ENCODE measurements around the gene FAM25G. TPM values are rescaled to one million over a fixed set of nuclear protein-coding genes. Genes with fewer than 3 reads are reported as not detected.
"Not testable (repeated sequence)": the region's sequence is repeated elsewhere in the genome, so short reads cannot be mapped to it uniquely, and the experiment has no call there.

Gene FAM25G
- total RNA-seq (not detected in 2 replicates), polyA plus RNA-seq (not detected in 2 replicates), polyA minus RNA-seq (not detected in 2 replicates), Bru-seq, nascent RNA (percentile 24 among the genes with signal in this experiment), BruChase-seq, experiment 1, labeled RNA remaining after a 6-hour chase (not detected), BruChase-seq, experiment 2, labeled RNA remaining after a 2-hour chase (not detected)
- polyA plus RNA-seq (2011; cell fraction: cytosol; rRNA removed), result not detected in 2 replicates
- not detected in 2 replicates for polyA plus RNA-seq (2011; cell fraction: nucleus; rRNA removed)
- not detected in 2 replicates for polyA plus RNA-seq (2012)
- not detected for polyA minus RNA-seq (2011; cell fraction: cytosol; rRNA and poly(A)+ RNA removed)
- polyA minus RNA-seq (2011; cell fraction: nucleus; rRNA and poly(A)+ RNA removed), result not detected in 2 replicates
- long read RNA-seq, result 0 reads

GRCh38 chr10:47491600-47491999, at the start of gene FAM25G:
Gene FAM25G, minus strand, starts transcription at chr10:47491700. Its CDS starts 26 bp downstream, at chr10:47491674.
- H3K36me3 ChIP-seq (ENCODE audit: control insufficient read depth in 2 of 2, extremely low read depth in 1 of 2, insufficient read depth in 2 of 2, low read length in 2 of 2); H3K27ac ChIP-seq (ENCODE audit: insufficient read depth, low read depth, low read length); H3K4me3 ChIP-seq (replicated peaks in 1 of 3; ENCODE audit: insufficient read depth in 1 of 3, low read depth in 1 of 3, low read length in 3 of 3); H4K20me1 ChIP-seq (replicated peaks; ENCODE audit: control insufficient read depth, extremely low read depth, insufficient read depth, low read length); CTCF ChIA-PET; dilution Hi-C loops (cut with MboI; ENCODE audit: extremely low pct_ligation_motif_present, low sequenced_read_pairs); FAIRE-seq; H3K4me2 ChIP-seq (ENCODE audit: insufficient read depth, low read length); H3K9me3 ChIP-seq (replicated peaks; ENCODE audit: control insufficient read depth, insufficient read depth, low read length); H3K4me1 ChIP-seq (ENCODE audit: control insufficient read depth, extremely low read depth, insufficient read depth, low read length); intact Hi-C loops (cut with micrococcal nuclease); H3K9me1 ChIP-seq (replicated peaks; ENCODE audit: control insufficient read depth, extremely low read depth, insufficient read depth, low read length); H2AFZ ChIP-seq (ENCODE audit: low read depth, low read length); POLR2A ChIA-PET; H3K27me3 ChIP-seq (ENCODE audit: control insufficient read depth in 2 of 2, insufficient read depth in 2 of 2, low read length in 2 of 2); H3K9ac ChIP-seq (replicated peaks; ENCODE audit: extremely low read depth, insufficient read depth, low read length); H3K79me2 ChIP-seq (ENCODE audit: control insufficient read depth, insufficient read depth, low read length); DNase-seq (ENCODE audit: low read depth, low spot score); BruUV-seq (replicated peaks): not testable (repeated sequence)

DNA sequence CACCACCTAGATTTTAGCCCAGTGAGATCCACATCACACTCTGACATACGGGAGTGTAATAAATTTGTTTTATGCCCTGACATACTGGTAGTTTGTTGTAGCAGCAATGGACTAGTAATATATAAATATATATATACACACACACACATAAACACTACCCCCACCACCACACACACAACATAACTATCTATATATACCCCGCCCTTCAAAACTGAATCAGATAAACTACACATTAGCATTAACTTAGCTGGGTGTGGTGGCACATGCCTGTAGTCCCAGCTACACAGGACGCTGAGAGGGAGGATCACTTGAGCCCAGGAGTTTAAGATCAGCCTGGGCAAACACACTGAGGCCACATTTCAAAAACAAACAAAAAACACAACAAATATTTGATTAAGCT, 44.9 kb upstream of the FAM25G start:
- H4K20me1 ChIP-seq (replicated peaks; ENCODE audit: control insufficient read depth, extremely low read depth, insufficient read depth, low read length); BruUV-seq (replicated peaks); CTCF ChIA-PET; H3K79me2 ChIP-seq (ENCODE audit: control insufficient read depth, insufficient read depth, low read length); H3K9ac ChIP-seq (replicated peaks; ENCODE audit: extremely low read depth, insufficient read depth, low read length); H3K27me3 ChIP-seq (ENCODE audit: control insufficient read depth in 2 of 2, insufficient read depth in 2 of 2, low read length in 2 of 2); H3K4me2 ChIP-seq (ENCODE audit: insufficient read depth, low read length); H3K9me3 ChIP-seq (replicated peaks; ENCODE audit: control insufficient read depth, insufficient read depth, low read length); DNase-seq (ENCODE audit: low read depth, low spot score); POLR2A ChIA-PET; intact Hi-C loops (cut with micrococcal nuclease); H3K4me1 ChIP-seq (ENCODE audit: control insufficient read depth, extremely low read depth, insufficient read depth, low read length); H2AFZ ChIP-seq (ENCODE audit: low read depth, low read length); H3K36me3 ChIP-seq (ENCODE audit: control insufficient read depth in 2 of 2, extremely low read depth in 1 of 2, insufficient read depth in 2 of 2, low read length in 2 of 2); FAIRE-seq; H3K4me3 ChIP-seq (replicated peaks in 1 of 3; ENCODE audit: insufficient read depth in 1 of 3, low read depth in 1 of 3, low read length in 3 of 3); H3K9me1 ChIP-seq (replicated peaks; ENCODE audit: control insufficient read depth, extremely low read depth, insufficient read depth, low read length); dilution Hi-C loops (cut with MboI; ENCODE audit: extremely low pct_ligation_motif_present, low sequenced_read_pairs); H3K27ac ChIP-seq (ENCODE audit: insufficient read depth, low read depth, low read length): not testable (repeated sequence)

DNA sequence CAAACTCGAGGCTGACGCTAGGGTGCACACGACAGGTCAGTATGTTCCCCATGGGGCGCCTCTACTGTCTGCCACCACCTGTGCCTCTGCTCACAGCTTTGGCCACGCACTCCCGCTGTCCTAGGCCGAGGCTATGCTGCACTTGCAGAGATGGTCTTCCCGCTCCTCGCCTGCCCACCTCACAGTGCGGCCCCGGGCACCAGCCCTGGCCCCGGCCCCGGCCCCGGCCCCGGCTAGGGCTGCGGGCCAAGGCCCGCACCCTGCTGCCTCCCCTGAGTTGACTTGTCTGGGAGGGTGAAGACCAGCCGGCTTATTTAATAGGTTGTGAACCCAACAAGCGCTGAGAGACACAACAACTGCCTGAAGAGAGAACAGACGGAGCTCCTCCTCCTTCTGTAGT, 32.0 kb upstream of the FAM25G start, which contains the start of gene AGAP9:
Gene AGAP9, minus strand, starts transcription at position 164 of the 400 bp plus-strand sequence. Its CDS starts 112 bp downstream, at position 52.
- H3K4me2 ChIP-seq (ENCODE audit: insufficient read depth, low read length); dilution Hi-C loops (cut with MboI; ENCODE audit: extremely low pct_ligation_motif_present, low sequenced_read_pairs); H3K9ac ChIP-seq (replicated peaks; ENCODE audit: extremely low read depth, insufficient read depth, low read length); H3K9me1 ChIP-seq (replicated peaks; ENCODE audit: control insufficient read depth, extremely low read depth, insufficient read depth, low read length); H3K36me3 ChIP-seq (ENCODE audit: control insufficient read depth in 2 of 2, extremely low read depth in 1 of 2, insufficient read depth in 2 of 2, low read length in 2 of 2); H3K79me2 ChIP-seq (ENCODE audit: control insufficient read depth, insufficient read depth, low read length); H3K9me3 ChIP-seq (replicated peaks; ENCODE audit: control insufficient read depth, insufficient read depth, low read length); intact Hi-C loops (cut with micrococcal nuclease); H3K4me1 ChIP-seq (ENCODE audit: control insufficient read depth, extremely low read depth, insufficient read depth, low read length); BruUV-seq (replicated peaks); FAIRE-seq; DNase-seq (ENCODE audit: low read depth, low spot score); POLR2A ChIA-PET; H2AFZ ChIP-seq (ENCODE audit: low read depth, low read length); H3K27me3 ChIP-seq (ENCODE audit: control insufficient read depth in 2 of 2, insufficient read depth in 2 of 2, low read length in 2 of 2); H3K27ac ChIP-seq (ENCODE audit: insufficient read depth, low read depth, low read length); H3K4me3 ChIP-seq (replicated peaks in 1 of 3; ENCODE audit: insufficient read depth in 1 of 3, low read depth in 1 of 3, low read length in 3 of 3); CTCF ChIA-PET; H4K20me1 ChIP-seq (replicated peaks; ENCODE audit: control insufficient read depth, extremely low read depth, insufficient read depth, low read length): not testable (repeated sequence)

DNA sequence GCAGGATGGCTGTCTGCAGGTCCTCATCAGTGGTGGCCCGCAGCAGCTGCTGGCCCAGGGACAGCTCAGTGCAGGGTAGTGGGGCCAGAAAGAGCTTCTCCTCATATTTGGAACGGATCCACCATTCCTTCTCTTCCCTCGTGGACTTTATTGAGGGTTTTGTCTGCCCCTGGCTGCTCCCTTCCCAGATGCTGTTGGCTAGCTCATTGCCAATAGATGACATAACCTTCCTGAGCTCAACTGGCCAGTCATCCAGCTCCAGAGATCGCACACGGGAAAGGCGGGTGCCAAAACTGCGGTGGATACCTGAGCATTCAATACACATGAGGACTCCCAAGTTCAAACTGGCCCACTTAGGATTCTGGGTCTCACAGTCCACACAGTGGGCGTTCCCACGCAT, 10.8 kb upstream of the FAM25G start:
- H3K9me1 ChIP-seq (replicated peaks; ENCODE audit: control insufficient read depth, extremely low read depth, insufficient read depth, low read length); FAIRE-seq; H3K4me1 ChIP-seq (ENCODE audit: control insufficient read depth, extremely low read depth, insufficient read depth, low read length); H3K27me3 ChIP-seq (ENCODE audit: control insufficient read depth in 2 of 2, insufficient read depth in 2 of 2, low read length in 2 of 2); H3K27ac ChIP-seq (ENCODE audit: insufficient read depth, low read depth, low read length); DNase-seq (ENCODE audit: low read depth, low spot score); H3K9me3 ChIP-seq (replicated peaks; ENCODE audit: control insufficient read depth, insufficient read depth, low read length); H2AFZ ChIP-seq (ENCODE audit: low read depth, low read length); dilution Hi-C loops (cut with MboI; ENCODE audit: extremely low pct_ligation_motif_present, low sequenced_read_pairs); CTCF ChIA-PET; H3K4me2 ChIP-seq (ENCODE audit: insufficient read depth, low read length); H3K36me3 ChIP-seq (ENCODE audit: control insufficient read depth in 2 of 2, extremely low read depth in 1 of 2, insufficient read depth in 2 of 2, low read length in 2 of 2); H3K9ac ChIP-seq (replicated peaks; ENCODE audit: extremely low read depth, insufficient read depth, low read length); BruUV-seq (replicated peaks); H3K79me2 ChIP-seq (ENCODE audit: control insufficient read depth, insufficient read depth, low read length); intact Hi-C loops (cut with micrococcal nuclease); POLR2A ChIA-PET; H4K20me1 ChIP-seq (replicated peaks; ENCODE audit: control insufficient read depth, extremely low read depth, insufficient read depth, low read length); H3K4me3 ChIP-seq (replicated peaks in 1 of 3; ENCODE audit: insufficient read depth in 1 of 3, low read depth in 1 of 3, low read length in 3 of 3): not testable (repeated sequence)
